Fibroblast of skin of back (primary cell): ENCODE data around the gene DRC1.

ENCODE experiments used
- DNase-seq: peaks from one replicate; pipeline ENCODE4 v3.0.0-alpha.2; 2013

DRC1 gene

GRCh38 chr2:26449278-26450030, 47.7 kb downstream of the DRC1 start:
- DNase-seq = no peak

- no peak for DNase-seq
These were observed 48.4 kb downstream of the DRC1 start for GRCh38 chr2:26450031-26450635.

- no peak for DNase-seq
These were observed 50.0 kb downstream of the DRC1 start for GRCh38 chr2:26451700-26452099.

GRCh38 chr2:26453421-26454329, 52.0 kb downstream of the DRC1 start:
- no peak for DNase-seq

- no peak for DNase-seq
These were observed 52.9 kb downstream of the DRC1 start for GRCh38 chr2:26454561-26455001.

GRCh38 chr2:26455037-26455669, 53.4 kb downstream of the DRC1 start:
- no peak for DNase-seq

- no peak for DNase-seq
These were observed 54.1 kb downstream of the DRC1 start for GRCh38 chr2:26455670-26456439.

- no peak for DNase-seq
These were observed 54.9 kb downstream of the DRC1 start for GRCh38 chr2:26456440-26457250.

GRCh38 chr2:26457251-26457666, 55.5 kb downstream of the DRC1 start:
- no peak for DNase-seq

- DNase-seq = no peak
These were observed 56.1 kb downstream of the DRC1 start for GRCh38 chr2:26457695-26458364.

- DNase-seq = no peak
These were observed 56.8 kb downstream of the DRC1 start for GRCh38 chr2:26458365-26459042.

- DNase-seq = no peak
These were observed 58.4 kb downstream of the DRC1 start for GRCh38 chr2:26459991-26460612.

- DNase-seq = no peak
These were observed 58.9 kb downstream of the DRC1 start for GRCh38 chr2:26460613-26461031.

- DNase-seq = no peak
These were observed 59.9 kb downstream of the DRC1 start for GRCh38 chr2:26461601-26462023.

GRCh38 chr2:26462100-26462499, 60.4 kb downstream of the DRC1 start:
- no peak for DNase-seq

- peak; percentile 56 for DNase-seq
These were observed 61.0 kb downstream of the DRC1 start for GRCh38 chr2:26462511-26463243.

- DNase-seq = peak; percentile 11
These were observed 61.8 kb downstream of the DRC1 start for GRCh38 chr2:26463244-26464192.
